ENCODE results near the gene MED9.

DNA sequence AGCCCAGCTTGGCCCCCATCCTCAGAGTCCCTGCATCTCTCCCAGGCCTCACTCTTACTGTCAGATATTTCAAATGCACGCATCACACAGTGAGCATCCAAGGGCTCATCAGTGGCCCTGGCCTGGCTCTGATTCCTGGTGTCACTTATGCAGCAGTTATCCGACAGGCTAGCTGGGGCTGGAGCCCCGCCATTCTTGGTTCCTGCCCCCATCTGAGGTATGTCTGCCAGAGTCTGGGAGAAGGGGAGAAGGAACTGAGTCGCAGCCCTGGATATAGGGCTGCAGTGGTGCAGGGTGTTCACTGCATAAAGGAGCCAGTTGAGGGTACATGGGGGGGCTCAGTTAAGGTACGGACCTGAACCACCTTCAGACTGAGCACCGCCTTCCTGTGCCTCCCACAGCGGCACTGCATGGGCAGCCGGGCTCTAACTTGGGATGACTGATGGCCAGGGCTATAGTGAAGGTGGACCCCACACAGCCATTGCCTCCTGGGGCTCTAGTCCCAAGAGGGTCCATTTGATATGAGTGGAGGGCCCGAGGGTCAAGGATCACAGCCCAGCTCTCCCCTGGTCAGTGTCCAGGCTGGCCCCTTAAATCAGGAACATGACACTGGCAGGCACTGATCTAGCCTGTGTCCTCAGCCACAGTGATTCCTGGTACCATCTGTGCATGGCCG, 21.2 kb downstream of the MED9 start:
- TF ChIP-seq POLR2A (IDR thresholded peaks at IDR 0.05), result no peak
- TF ChIP-seq, protein P1, sequence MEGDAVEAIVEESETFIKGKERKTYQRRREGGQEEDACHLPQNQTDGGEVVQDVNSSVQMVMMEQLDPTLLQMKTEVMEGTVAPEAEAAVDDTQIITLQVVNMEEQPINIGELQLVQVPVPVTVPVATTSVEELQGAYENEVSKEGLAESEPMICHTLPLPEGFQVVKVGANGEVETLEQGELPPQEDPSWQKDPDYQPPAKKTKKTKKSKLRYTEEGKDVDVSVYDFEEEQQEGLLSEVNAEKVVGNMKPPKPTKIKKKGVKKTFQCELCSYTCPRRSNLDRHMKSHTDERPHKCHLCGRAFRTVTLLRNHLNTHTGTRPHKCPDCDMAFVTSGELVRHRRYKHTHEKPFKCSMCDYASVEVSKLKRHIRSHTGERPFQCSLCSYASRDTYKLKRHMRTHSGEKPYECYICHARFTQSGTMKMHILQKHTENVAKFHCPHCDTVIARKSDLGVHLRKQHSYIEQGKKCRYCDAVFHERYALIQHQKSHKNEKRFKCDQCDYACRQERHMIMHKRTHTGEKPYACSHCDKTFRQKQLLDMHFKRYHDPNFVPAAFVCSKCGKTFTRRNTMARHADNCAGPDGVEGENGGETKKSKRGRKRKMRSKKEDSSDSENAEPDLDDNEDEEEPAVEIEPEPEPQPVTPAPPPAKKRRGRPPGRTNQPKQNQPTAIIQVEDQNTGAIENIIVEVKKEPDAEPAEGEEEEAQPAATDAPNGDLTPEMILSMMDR (IDR thresholded peaks at IDR 0.05), result no peak
